ENCODE data around the gene CEP70. TPM values are rescaled to one million over a fixed set of nuclear protein-coding genes. Genes with fewer than 3 reads are reported as not detected.

The CEP70 gene
- total and polyA plus RNA-seq, 7 experiments from 2014 or later: 11.8 to 35.1 (median 14.9) TPM

DNA sequence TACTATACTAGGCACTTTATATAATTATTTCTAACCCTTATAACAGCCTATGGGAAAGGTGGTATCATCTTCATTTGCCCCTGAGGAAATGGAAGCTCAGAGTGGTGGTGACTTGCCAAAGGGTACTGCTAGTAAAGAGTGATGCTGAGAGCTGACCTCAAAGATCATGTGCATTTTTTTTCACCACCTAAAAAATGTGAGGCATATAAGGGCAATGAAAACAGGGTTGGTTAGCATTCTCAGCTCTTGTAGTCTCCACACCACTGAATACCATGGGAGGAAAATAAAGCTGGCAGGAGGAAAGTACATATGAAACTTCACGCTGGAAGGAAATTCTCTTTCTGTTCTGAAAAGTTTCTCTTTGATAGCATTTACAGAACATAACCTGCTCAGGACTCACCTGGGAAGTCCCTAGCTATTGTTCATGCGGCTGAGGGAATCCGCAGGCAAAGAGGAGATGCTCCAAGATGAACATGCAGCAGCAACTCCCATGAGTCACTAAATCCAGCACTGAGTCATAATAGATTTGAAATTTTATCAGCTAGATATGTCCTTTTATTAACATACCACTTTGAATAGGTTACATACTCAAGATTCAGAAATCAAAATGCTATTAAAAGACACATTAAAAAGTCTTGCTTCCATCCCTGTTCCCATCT lies 31.8 kb upstream of the CEP70 start:
- POLR2A ChIA-PET: no interaction called here

DNA sequence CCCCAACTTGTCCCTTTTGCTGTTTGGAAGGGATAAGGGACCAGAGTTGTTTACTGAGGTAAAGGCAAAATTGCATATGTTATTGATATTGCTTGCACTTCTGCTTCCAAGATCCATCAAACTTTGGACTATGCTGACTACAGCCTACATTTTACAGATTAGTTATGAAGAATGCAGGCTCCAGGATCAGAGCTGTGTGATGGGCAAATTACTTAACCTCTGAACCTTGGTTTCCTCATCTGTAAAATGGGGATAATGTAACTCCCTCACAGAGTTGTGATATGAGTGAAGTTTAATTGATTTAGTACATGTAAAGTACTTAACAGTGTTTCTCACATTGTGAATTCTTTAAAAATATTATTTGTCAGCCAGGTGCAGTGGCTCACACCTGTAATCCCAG lies 30.5 kb upstream of the CEP70 start:
- no peak overlapping the region for H3K27ac Mint-ChIP-seq
- CTCF ChIA-PET: no interaction called here
- DNase-seq (no peak), ATAC-seq (no peak)
- H3K4me1 Mint-ChIP-seq: no peaks in the 10 kb centered on the region
- no peaks in the 10 kb centered on the region for H3K9me3 Mint-ChIP-seq
- H3K36me3 Mint-ChIP-seq: peaks cover 0 to 37% (median 15%) of the 10 kb centered on the region in 5 donors
- Histone ChIP-seq H3K36me3 (ENCODE audit: control insufficient read depth in 2 of 3, insufficient read depth in 3 of 3, low read length in 3 of 3) (no peaks in the 10 kb centered on the region), H3K27me3 (ENCODE audit: control insufficient read depth in 2 of 2, insufficient read depth in 2 of 2, low read length in 2 of 2) (no peaks in the 10 kb centered on the region), H3K4me1 (ENCODE audit: control insufficient read depth in 2 of 2, insufficient read depth in 2 of 2, low read length in 2 of 2) (no peaks in the 10 kb centered on the region), H3K27ac (ENCODE audit: low read depth, low read length) (no peak overlapping the region), H3K9me3 (ENCODE audit: control insufficient read depth in 2 of 3, low read length in 3 of 3) (no peaks in the 10 kb centered on the region), H3K4me3 (ENCODE audit: low read length) (no peak overlapping the region)
- intact Hi-C loops (cut with micrococcal nuclease): no loop called here
- POLR2A ChIA-PET: no interaction called here
- H3K27me3 Mint-ChIP-seq: peaks cover 0 to 1% (median 0%) of the 10 kb centered on the region in 5 donors
- H3K4me3 Mint-ChIP-seq: no peak overlapping the region

More for the DNA sequence above, 31.8 kb upstream of the CEP70 start:
- CTCF ChIA-PET: no interaction called here
- no peaks in the 10 kb centered on the region for H3K9me3 ChIP-seq (ENCODE audit: control insufficient read depth in 2 of 3, low read length in 3 of 3)
- no peak overlapping the region for H3K4me3 ChIP-seq (ENCODE audit: low read length)
- H3K36me3 Mint-ChIP-seq: peaks cover 0 to 42% (median 19%) of the 10 kb centered on the region in 5 donors
- no peak overlapping the region for H3K27ac ChIP-seq (ENCODE audit: low read depth, low read length)
- no peaks in the 10 kb centered on the region for H3K9me3 Mint-ChIP-seq
- peak overlapping the region in 1 of 9 donors; percentile 12 for H3K27ac Mint-ChIP-seq
- no peaks in the 10 kb centered on the region for H3K4me1 ChIP-seq (ENCODE audit: control insufficient read depth in 2 of 2, insufficient read depth in 2 of 2, low read length in 2 of 2)
- H3K27me3 ChIP-seq (ENCODE audit: control insufficient read depth in 2 of 2, insufficient read depth in 2 of 2, low read length in 2 of 2): no peaks in the 10 kb centered on the region
- H3K4me1 Mint-ChIP-seq: no peaks in the 10 kb centered on the region
- H3K4me3 Mint-ChIP-seq: no peak overlapping the region
- H3K36me3 ChIP-seq (ENCODE audit: control insufficient read depth in 2 of 3, insufficient read depth in 3 of 3, low read length in 3 of 3): no peaks in the 10 kb centered on the region
- DNase-seq (no peak), ATAC-seq (no peak)
- H3K27me3 Mint-ChIP-seq: no peaks in the 10 kb centered on the region
- intact Hi-C loops (cut with micrococcal nuclease): no loop called here

DNA sequence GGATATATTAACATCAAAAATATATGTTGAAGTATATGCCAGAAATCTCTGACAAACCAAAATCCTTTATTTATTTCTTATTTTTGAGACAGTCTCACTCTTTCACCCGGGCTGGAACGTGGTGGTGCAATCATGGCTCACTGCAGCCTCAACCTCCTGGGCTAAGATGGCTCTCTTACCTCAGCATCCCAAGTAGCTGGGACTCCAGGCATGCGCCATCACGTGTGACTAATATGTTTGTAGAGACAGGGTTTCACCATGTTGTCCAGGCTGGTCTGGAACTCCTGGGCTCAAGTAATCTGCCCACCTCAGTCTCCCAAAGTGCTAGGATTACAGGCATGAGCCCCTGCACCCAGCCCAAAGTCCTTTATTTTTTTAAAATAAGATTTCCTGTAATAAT lies 26.4 kb upstream of the CEP70 start:
- ATAC-seq (no peak), DNase-seq (no peak)
- ChIA-PET POLR2A (no interaction called here), CTCF (no interaction called here)
- peaks cover 0 to 2% (median 0%) of the 10 kb centered on the region in 11 donors for H3K9me3 Mint-ChIP-seq
- H3K27me3 Mint-ChIP-seq: peaks cover 0 to 3% (median 0%) of the 10 kb centered on the region in 5 donors
- Histone ChIP-seq H3K4me1 (ENCODE audit: control insufficient read depth in 2 of 2, insufficient read depth in 2 of 2, low read length in 2 of 2) (no peaks in the 10 kb centered on the region), H3K4me3 (ENCODE audit: low read length) (no peak overlapping the region), H3K9me3 (ENCODE audit: control insufficient read depth in 2 of 3, low read length in 3 of 3) (no peaks in the 10 kb centered on the region), H3K27ac (ENCODE audit: low read depth, low read length) (no peak overlapping the region), H3K36me3 (ENCODE audit: control insufficient read depth in 2 of 3, insufficient read depth in 3 of 3, low read length in 3 of 3) (no peaks in the 10 kb centered on the region), H3K27me3 (ENCODE audit: control insufficient read depth in 2 of 2, insufficient read depth in 2 of 2, low read length in 2 of 2) (no peaks in the 10 kb centered on the region)
- H3K27ac Mint-ChIP-seq: no peak overlapping the region
- peaks cover 0 to 18% (median 7%) of the 10 kb centered on the region in 5 donors for H3K36me3 Mint-ChIP-seq
- no peaks in the 10 kb centered on the region for H3K4me1 Mint-ChIP-seq
- no peak overlapping the region for H3K4me3 Mint-ChIP-seq
- intact Hi-C loops (cut with micrococcal nuclease): no loop called here

DNA sequence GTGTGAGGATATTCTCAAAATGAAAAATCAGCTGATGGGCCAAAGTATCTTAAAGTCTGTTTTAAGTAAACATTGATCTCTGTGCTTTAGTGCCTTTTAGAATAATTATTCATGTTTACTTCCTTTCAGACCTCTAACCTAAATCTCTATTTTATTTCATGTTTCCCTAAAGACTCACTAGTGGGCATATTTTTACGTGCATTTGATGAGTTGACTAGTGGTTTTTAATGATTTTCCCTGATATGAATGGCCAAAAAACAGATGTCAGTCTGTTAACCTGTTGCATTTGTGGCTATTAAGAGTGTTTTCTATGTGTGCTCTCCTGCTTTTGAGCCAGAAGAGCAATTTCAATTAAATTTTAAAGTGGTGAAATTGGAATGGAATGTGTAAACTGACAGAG lies 21.4 kb upstream of the CEP70 start:
- Mint-ChIP-seq H3K4me3 (no peak overlapping the region), H3K4me1 (peaks cover 0 to 4% (median 0%) of the 10 kb centered on the region in 7 donors), H3K27ac (no peak overlapping the region), H3K36me3 (no peaks in the 10 kb centered on the region), H3K9me3 (peaks cover 0 to 2% (median 0%) of the 10 kb centered on the region in 11 donors), H3K27me3 (peaks cover 0 to 3% (median 0%) of the 10 kb centered on the region in 5 donors)
- ChIA-PET CTCF (no interaction called here), POLR2A (no interaction called here)
- intact Hi-C loops (cut with micrococcal nuclease): no loop called here
- Histone ChIP-seq H3K4me3 (ENCODE audit: low read length) (no peak overlapping the region), H3K27ac (ENCODE audit: low read depth, low read length) (no peak overlapping the region), H3K9me3 (ENCODE audit: control insufficient read depth in 2 of 3, low read length in 3 of 3) (no peaks in the 10 kb centered on the region), H3K36me3 (ENCODE audit: control insufficient read depth in 2 of 3, insufficient read depth in 3 of 3, low read length in 3 of 3) (no peaks in the 10 kb centered on the region), H3K4me1 (ENCODE audit: control insufficient read depth in 2 of 2, insufficient read depth in 2 of 2, low read length in 2 of 2) (no peaks in the 10 kb centered on the region), H3K27me3 (ENCODE audit: control insufficient read depth in 2 of 2, insufficient read depth in 2 of 2, low read length in 2 of 2) (no peaks in the 10 kb centered on the region)
- DNase-seq (no peak), ATAC-seq (no peak)

DNA sequence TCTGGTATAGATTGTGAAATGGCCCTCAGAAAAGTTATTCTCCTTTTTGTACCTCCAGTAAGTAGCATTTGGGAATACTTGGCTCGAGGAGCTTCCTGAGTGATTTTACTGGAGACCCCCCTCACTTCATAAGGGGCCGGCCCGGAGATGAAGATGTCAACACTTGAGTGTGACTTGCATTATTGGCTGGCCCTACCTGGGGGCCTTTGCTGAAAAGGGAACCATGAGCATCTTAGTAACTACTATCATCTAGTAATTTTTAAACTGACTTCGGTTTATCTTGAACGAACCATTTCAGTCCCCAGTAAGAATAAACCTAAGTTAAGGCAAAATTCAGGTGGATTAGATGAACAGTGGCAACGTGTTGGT lies 15.8 kb upstream of the CEP70 start:
- no peak for DNase-seq
- ChIA-PET POLR2A (interaction anchor here (0.9 to 3.9 kb wide), 5 partner anchors 9 to 326 kb away, joined by 3 to 27 read pairs (median 7); partner anchors contain the start of gene CEP70), CTCF (interaction anchor here (1.7 kb wide), 1 partner anchor 305 kb away, joined by 7 read pairs; no protein-coding TSS in a partner anchor)
- ATAC-seq: no peak
- no peaks in the 10 kb centered on the region for H3K36me3 ChIP-seq (ENCODE audit: control insufficient read depth in 2 of 3, insufficient read depth in 3 of 3, low read length in 3 of 3)
- H3K4me3 ChIP-seq (ENCODE audit: low read length): peak overlapping the region; percentile 81
- Mint-ChIP-seq H3K27me3 (peaks cover 0 to 3% (median 0%) of the 10 kb centered on the region in 5 donors), H3K27ac (peak overlapping the region; percentile 84 to 100 (median 98)), H3K9me3 (peaks cover 0 to 6% (median 0%) of the 10 kb centered on the region in 11 donors), H3K4me3 (peak overlapping the region; percentile 84 to 96 (median 91)), H3K36me3 (peaks cover 0 to 5% (median 3%) of the 10 kb centered on the region in 5 donors), H3K4me1 (peaks cover 6 to 21% (median 18%) of the 10 kb centered on the region in 7 donors)
- intact Hi-C loops (cut with micrococcal nuclease): loop anchor here in 1 of 2 donors (1.0 to 5.0 kb wide), 3 partner anchors 224 to 732 kb away; partner anchors contain the start of genes MRPS22, NME9 and PIK3CB
- H3K27me3 ChIP-seq (ENCODE audit: control insufficient read depth in 2 of 2, insufficient read depth in 2 of 2, low read length in 2 of 2): no peaks in the 10 kb centered on the region
- H3K4me1 ChIP-seq (ENCODE audit: control insufficient read depth in 2 of 2, insufficient read depth in 2 of 2, low read length in 2 of 2): peaks cover 14 to 15% of the 10 kb centered on the region in 2 donors
- H3K27ac ChIP-seq (ENCODE audit: low read depth, low read length): peak overlapping the region; percentile 90
- no peaks in the 10 kb centered on the region for H3K9me3 ChIP-seq (ENCODE audit: control insufficient read depth in 2 of 3, low read length in 3 of 3)

DNA sequence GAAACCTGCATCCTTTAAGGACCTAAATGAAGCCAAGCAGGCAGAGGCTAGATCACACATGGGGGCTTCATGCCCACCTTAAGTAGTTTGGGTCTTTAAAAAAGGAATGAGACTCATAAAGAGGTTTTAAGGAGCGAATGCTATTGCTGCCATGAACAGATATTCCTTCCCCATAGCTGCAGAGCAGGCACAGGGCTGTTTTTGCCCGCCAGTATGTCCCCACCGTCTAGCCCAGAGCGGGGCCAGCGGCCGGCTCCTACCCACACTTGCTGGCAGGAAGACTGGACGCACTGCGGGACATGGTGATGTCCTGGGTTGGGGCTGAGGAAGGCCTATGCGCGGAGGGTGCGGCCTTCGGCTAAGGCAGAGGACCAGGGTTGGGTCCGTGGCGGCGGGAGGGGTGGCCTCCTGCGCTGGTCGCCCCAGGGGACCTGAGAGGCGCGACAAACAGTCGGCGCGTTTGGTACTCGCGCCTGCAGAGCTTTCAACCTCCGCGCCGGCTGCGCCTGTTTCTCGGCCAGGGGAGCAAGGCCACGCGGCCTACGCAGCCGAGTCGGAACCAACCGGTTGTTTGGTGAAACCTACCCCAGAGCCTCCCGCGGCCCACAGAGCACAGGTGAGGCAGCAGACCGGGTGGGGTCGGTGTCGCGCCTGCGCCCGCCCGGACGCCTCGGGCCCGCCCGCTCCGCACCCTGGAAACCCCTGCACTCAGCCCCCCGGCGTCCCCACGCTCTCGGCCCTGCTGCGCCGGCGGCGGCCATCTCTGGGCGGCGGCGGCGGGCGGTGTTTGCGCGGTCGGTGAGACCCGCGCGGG lies 14.5 kb upstream of the CEP70 start, which contains the start of gene FAIM:
Gene FAIM (plus strand): TSS at position 450 of the 814 bp plus-strand sequence. CDS start 10,956 bp downstream, outside the sequence.
- CTCF ChIA-PET: interaction anchor here (1.7 to 1.8 kb wide), 2 partner anchors 14 to 307 kb away, joined by 7 to 16 read pairs; partner anchors contain the start of gene CEP70
- Histone ChIP-seq H3K36me3 (ENCODE audit: control insufficient read depth in 2 of 3, insufficient read depth in 3 of 3, low read length in 3 of 3) (no peaks in the 10 kb centered on the region), H3K27me3 (ENCODE audit: control insufficient read depth in 2 of 2, insufficient read depth in 2 of 2, low read length in 2 of 2) (no peaks in the 10 kb centered on the region), H3K27ac (ENCODE audit: low read depth, low read length) (peak within 1 kb of the TSS; percentile 90), H3K9me3 (ENCODE audit: control insufficient read depth in 2 of 3, low read length in 3 of 3) (no peaks in the 10 kb centered on the region), H3K4me1 (ENCODE audit: control insufficient read depth in 2 of 2, insufficient read depth in 2 of 2, low read length in 2 of 2) (peaks cover 14 to 15% of the 10 kb centered on the region in 2 donors), H3K4me3 (ENCODE audit: low read length) (peak within 1 kb of the TSS; percentile 81)
- POLR2A ChIA-PET: interaction anchor here (0.6 to 3.9 kb wide), 9 partner anchors 8 to 723 kb away, joined by 3 to 27 read pairs (median 7); partner anchors contain the start of gene CEP70
- Mint-ChIP-seq H3K4me1 (peaks cover 6 to 21% (median 18%) of the 10 kb centered on the region in 7 donors), H3K9me3 (peaks cover 0 to 10% (median 0%) of the 10 kb centered on the region in 11 donors), H3K36me3 (peaks cover 0 to 14% (median 10%) of the 10 kb centered on the region in 5 donors), H3K27me3 (peaks cover 0 to 3% (median 0%) of the 10 kb centered on the region in 5 donors), H3K27ac (peak within 1 kb of the TSS; percentile 84 to 100 (median 98)), H3K4me3 (peak within 1 kb of the TSS; percentile 84 to 96 (median 91))
- ATAC-seq: peak; percentile 84
- peak; percentile 54 to 82 (median 77) for DNase-seq
- intact Hi-C loops (cut with micrococcal nuclease): loop anchor here (1.0 to 5.0 kb wide), 5 partner anchors 14 to 734 kb away; partner anchors contain the start of genes CEP70 (in 2 of the 2), MRPS22 (in 1 of the 2), NME9 (in 1 of the 2) and PIK3CB (in 1 of the 2)
